Trophoblast cell (in vitro differentiated cells and primary cell): Measurements from ENCODE around the gene DYNC2H1.

Experiments used
- DNase-seq, 2 donors: peaks; one replicate each; pipeline ENCODE4 v3.0.0-alpha.2; 2016
- H2AFZ ChIP-seq: 2 replicates; pipeline ENCODE4 v1.6.1; 2013; ENCODE audit warnings: low read length, moderate library complexity, mild to moderate bottlenecking; ENCODE audit not compliant: insufficient read depth, poor library complexity
- H2AK5ac ChIP-seq: 2 replicates; pipeline ENCODE4 v1.6.1; 2013; ENCODE audit warnings: mild to moderate bottlenecking, low read length
- H2BK120ac ChIP-seq: 2 replicates; pipeline ENCODE4 v1.6.1; 2013; ENCODE audit warnings: low read length, mild to moderate bottlenecking, moderate library complexity; ENCODE audit not compliant: insufficient read depth, poor library complexity
- H2BK12ac ChIP-seq: 2 replicates; pipeline ENCODE4 v1.6.1; 2013; ENCODE audit warnings: mild to moderate bottlenecking, low read length, moderate library complexity
- H2BK5ac ChIP-seq: 2 replicates; pipeline ENCODE4 v1.6.1; 2013; ENCODE audit warnings: low read length, low read depth, moderate library complexity, mild to moderate bottlenecking; ENCODE audit not compliant: poor library complexity
- H3K14ac ChIP-seq: 2 replicates; pipeline ENCODE4 v1.6.1; 2013; ENCODE audit warnings: mild to moderate bottlenecking, low read length
- H3K18ac ChIP-seq: 2 replicates; pipeline ENCODE4 v1.6.1; 2013; ENCODE audit warnings: mild to moderate bottlenecking, low read length
- H3K23ac ChIP-seq: 2 replicates; pipeline ENCODE4 v1.6.1; 2013; ENCODE audit warnings: low read length
- H3K27ac ChIP-seq: 2 replicates; pipeline ENCODE4 v1.5.1; 2013; ENCODE audit warnings: low read depth, mild to moderate bottlenecking, inconsistent platforms, low read length, moderate library complexity
- H3K27me3 ChIP-seq: 2 replicates; pipeline ENCODE4 v1.6.1; 2013; ENCODE audit warnings: inconsistent platforms, mild to moderate bottlenecking, low read length, moderate library complexity; ENCODE audit not compliant: insufficient read depth
- H3K36me3 ChIP-seq, 2 experiments: 1 replicate in 1 of 2; 2 replicates in 1 of 2; pipeline ENCODE4 v1.6.1; 2013; ENCODE audit warnings: low read length in 2 of 2, mild to moderate bottlenecking in 2 of 2, moderate library complexity in 1 of 2; ENCODE audit not compliant: insufficient read depth in 2 of 2, control insufficient read depth in 1 of 2
- H3K4ac ChIP-seq: 2 replicates; pipeline ENCODE4 v1.6.1; 2013; ENCODE audit warnings: low read depth, mild to moderate bottlenecking, low read length, moderate library complexity
- H3K4me1 ChIP-seq, 2 experiments: 1 replicate in 1 of 2; 2 replicates in 1 of 2; pipeline ENCODE4 v1.6.1; 2013; ENCODE audit warnings: low read length in 2 of 2, mild to moderate bottlenecking in 2 of 2, moderate library complexity in 1 of 2; ENCODE audit not compliant: insufficient read depth in 2 of 2, control insufficient read depth in 1 of 2
- H3K4me2 ChIP-seq: 2 replicates; pipeline ENCODE4 v1.6.1; 2013; ENCODE audit warnings: inconsistent platforms, mild to moderate bottlenecking, low read length, moderate library complexity
- H3K4me3 ChIP-seq: 2 replicates; pipeline ENCODE4 v1.5.1; 2013; ENCODE audit warnings: mild to moderate bottlenecking, low read depth, low read length, inconsistent platforms
- H3K79me1 ChIP-seq: one replicate; pipeline ENCODE4 v1.6.1; 2013; ENCODE audit warnings: low read length
- H3K79me2 ChIP-seq: 2 replicates; pipeline ENCODE4 v1.6.1; 2013; ENCODE audit warnings: low read length, mild to moderate bottlenecking; ENCODE audit not compliant: control insufficient read depth, insufficient read depth, poor library complexity
- H3K9ac ChIP-seq: 2 replicates; pipeline ENCODE4 v1.6.1; 2013; ENCODE audit warnings: mild to moderate bottlenecking, low read length
- H3K9me3 ChIP-seq: 2 replicates; pipeline ENCODE4 v1.6.1; 2013; ENCODE audit warnings: low read depth, mild to moderate bottlenecking, control low read depth, inconsistent platforms, low read length; ENCODE audit not compliant: insufficient read depth
- H4K12ac ChIP-seq: 2 replicates; pipeline ENCODE4 v1.6.1; 2013; ENCODE audit warnings: low read depth, mild to moderate bottlenecking, low read length, moderate library complexity
- H4K8ac ChIP-seq: 2 replicates; pipeline ENCODE4 v1.6.1; 2013; ENCODE audit warnings: low read depth, mild to moderate bottlenecking, low read length, moderate library complexity
- H4K91ac ChIP-seq: one replicate; pipeline ENCODE4 v1.6.1; 2013; ENCODE audit warnings: low read depth, mild to moderate bottlenecking, low read length, moderate library complexity
- WGBS: extraction: QIAGEN DNeasy Blood & Tissue Kit; methylation state at CpG from one replicate; pipeline ENCODE4 v1.1.7; 2013; ENCODE audit warnings: missing lambda C conversion rate; ENCODE audit not compliant: insufficient read length, insufficient coverage; ENCODE audit errors: extremely low coverage; 5-methylcytosine and 5-hydroxymethylcytosine counted together

The DYNC2H1 gene

GRCh38 chr11:103183981-103184611 is 74.9 kb downstream of the DYNC2H1 start:
- H3K4me1 ChIP-seq, result no peaks in the 10 kb centered on the region
- WGBS, result no CpG with 5 or more reads among the region's 3 CpGs

GRCh38 chr11:103202048-103202651 is 92.9 kb downstream of the DYNC2H1 start:
- no peaks in the 10 kb centered on the region for H3K79me1 ChIP-seq
- no peak overlapping the region for H3K27ac ChIP-seq
- H3K9me3 ChIP-seq, result no peaks in the 10 kb centered on the region
- no peak overlapping the region for H2AFZ ChIP-seq
- H4K12ac ChIP-seq, result no peak overlapping the region
- no peak overlapping the region for H3K14ac ChIP-seq
- H2AK5ac ChIP-seq, result no peak overlapping the region
- H2BK12ac ChIP-seq, result no peak overlapping the region
- no peak overlapping the region for H2BK5ac ChIP-seq
- WGBS, result no CpG with 5 or more reads among the region's 3 CpGs
- H3K36me3 ChIP-seq, result no peaks in the 10 kb centered on the region
- H3K18ac ChIP-seq, result no peak overlapping the region
- H2BK120ac ChIP-seq, result no peak overlapping the region
- H4K91ac ChIP-seq, result no peak overlapping the region
- no peak overlapping the region for H3K4me2 ChIP-seq
- no peaks in the 10 kb centered on the region for H3K27me3 ChIP-seq
- H3K4ac ChIP-seq, result no peak overlapping the region
- no peaks in the 10 kb centered on the region for H3K4me1 ChIP-seq
- no peak overlapping the region for H3K9ac ChIP-seq
- H4K8ac ChIP-seq, result no peak overlapping the region
- H3K79me2 ChIP-seq, result no peaks in the 10 kb centered on the region
- DNase-seq, result peak in 1 of 2 donors; percentile 48
- H3K23ac ChIP-seq, result no peak overlapping the region
- no peak overlapping the region for H3K4me3 ChIP-seq

More at GRCh38 chr11:103183981-103184611, 74.9 kb downstream of the DYNC2H1 start:
- H2AK5ac ChIP-seq, result no peak overlapping the region
- no peaks in the 10 kb centered on the region for H3K79me1 ChIP-seq
- no peak overlapping the region for H2BK120ac ChIP-seq
- no peaks in the 10 kb centered on the region for H3K27me3 ChIP-seq
- no peak overlapping the region for H3K27ac ChIP-seq
- H3K18ac ChIP-seq, result no peak overlapping the region
- H3K9me3 ChIP-seq, result no peaks in the 10 kb centered on the region
- H4K8ac ChIP-seq, result no peak overlapping the region
- no peak overlapping the region for H3K4ac ChIP-seq
- no peak overlapping the region for H4K91ac ChIP-seq
- no peak overlapping the region for H3K23ac ChIP-seq
- H3K79me2 ChIP-seq, result no peaks in the 10 kb centered on the region
- no peak overlapping the region for H2BK12ac ChIP-seq
- no peak overlapping the region for H3K4me3 ChIP-seq
- H3K4me2 ChIP-seq, result no peak overlapping the region
- no peak overlapping the region for H4K12ac ChIP-seq
- H3K36me3 ChIP-seq, result no peaks in the 10 kb centered on the region
- no peak for DNase-seq
- no peak overlapping the region for H2AFZ ChIP-seq
- H3K14ac ChIP-seq, result no peak overlapping the region
- no peak overlapping the region for H2BK5ac ChIP-seq
- H3K9ac ChIP-seq, result no peak overlapping the region

DNA sequence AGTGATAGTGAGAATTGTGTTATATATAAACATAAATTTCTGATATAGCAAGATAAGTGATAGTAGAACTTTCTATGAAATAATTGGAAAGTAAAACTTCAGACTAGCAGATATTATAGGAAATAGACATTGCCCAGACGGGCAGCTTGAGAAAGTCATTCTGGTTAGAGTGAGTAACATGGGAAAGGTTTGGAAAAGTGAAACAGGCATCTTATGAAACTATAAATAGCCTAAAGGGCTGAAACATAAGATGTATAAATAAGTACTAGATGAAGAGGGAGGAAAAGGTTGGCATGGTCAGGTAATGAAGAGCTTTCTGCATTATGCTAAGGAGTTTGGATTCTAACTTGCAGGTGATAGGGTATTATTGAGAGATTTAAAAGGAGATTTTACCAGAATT is 101.3 kb downstream of the DYNC2H1 start:
- no peak overlapping the region for H2AK5ac ChIP-seq
- H3K9me3 ChIP-seq, result no peaks in the 10 kb centered on the region
- no peak for DNase-seq
- H3K27ac ChIP-seq, result no peak overlapping the region
- no peak overlapping the region for H3K4me2 ChIP-seq
- H4K12ac ChIP-seq, result no peak overlapping the region
- H3K36me3 ChIP-seq, result no peaks in the 10 kb centered on the region
- no peak overlapping the region for H2AFZ ChIP-seq
- no CpG with 5 or more reads among the region's 1 CpG for WGBS
- no peaks in the 10 kb centered on the region for H3K79me1 ChIP-seq
- H2BK12ac ChIP-seq, result no peak overlapping the region
- H4K8ac ChIP-seq, result no peak overlapping the region
- no peak overlapping the region for H4K91ac ChIP-seq
- no peak overlapping the region for H2BK5ac ChIP-seq
- H2BK120ac ChIP-seq, result no peak overlapping the region
- no peak overlapping the region for H3K9ac ChIP-seq
- H3K27me3 ChIP-seq, result no peaks in the 10 kb centered on the region
- H3K4me1 ChIP-seq, result no peaks in the 10 kb centered on the region
- H3K4ac ChIP-seq, result no peak overlapping the region
- H3K18ac ChIP-seq, result no peak overlapping the region
- H3K23ac ChIP-seq, result no peak overlapping the region
- no peaks in the 10 kb centered on the region for H3K79me2 ChIP-seq
- H3K4me3 ChIP-seq, result no peak overlapping the region
- no peak overlapping the region for H3K14ac ChIP-seq

- Histone ChIP-seq H3K79me2 (no peaks in the 10 kb centered on the region), H3K18ac (no peak overlapping the region), H3K27me3 (no peaks in the 10 kb centered on the region), H2BK12ac (no peak overlapping the region), H2AFZ (no peak overlapping the region), H4K8ac (no peak overlapping the region), H3K9me3 (no peaks in the 10 kb centered on the region), H3K14ac (no peak overlapping the region), H3K4me3 (no peak overlapping the region), H4K12ac (no peak overlapping the region), H3K36me3 (no peaks in the 10 kb centered on the region), H2BK5ac (no peak overlapping the region), H3K9ac (no peak overlapping the region), H3K4me1 (no peaks in the 10 kb centered on the region), H2BK120ac (no peak overlapping the region), H4K91ac (no peak overlapping the region), H3K4me2 (no peak overlapping the region), H2AK5ac (no peak overlapping the region), H3K79me1 (no peaks in the 10 kb centered on the region), H3K4ac (no peak overlapping the region), H3K27ac (no peak overlapping the region), H3K23ac (no peak overlapping the region)
- no peak for DNase-seq
- no CpG with 5 or more reads among the region's 1 CpG for WGBS
These were observed 106.6 kb downstream of the DYNC2H1 start for GRCh38 chr11:103215812-103216211.
